AG04450 (cell line): Measurements from ENCODE around the gene LLGL2. TPM values are rescaled to one million over a fixed set of nuclear protein-coding genes. Genes with fewer than 3 reads are reported as not detected.
"Not testable (repeated sequence)": the region's sequence is repeated elsewhere in the genome, so short reads cannot be mapped to it uniquely, and the experiment has no call there.

Experiments used
- CTCF ChIA-PET: fragments of 300-600, 350-600 bp; formaldehyde crosslinking; extraction: SDS; loops from one replicate; lab custom pipeline; 2022; ENCODE audit warnings: antibody characterized with exemption, inconsistent platforms; lab: Charles Lee
- POLR2A ChIA-PET: fragments of 350-600 bp; formaldehyde crosslinking; extraction: SDS; loops from one replicate; lab custom pipeline; 2021; ENCODE audit warnings: antibody characterized with exemption, inconsistent platforms; lab: Yijun Ruan, JAX
- DNase-seq: peaks from one replicate; pipeline ENCODE4 v3.0.0-alpha.2; 2011; ENCODE audit warnings: low read depth, low spot score
- H3K27ac ChIP-seq: one replicate; pipeline ENCODE4 v1.5.1; 2012; ENCODE audit warnings: low read depth, low read length, control low read depth
- H3K27me3 ChIP-seq: one replicate; pipeline ENCODE4 v1.6.0; 2012; ENCODE audit warnings: low read length; ENCODE audit not compliant: control insufficient read depth, insufficient read depth
- H3K4me3 ChIP-seq: 2 replicates; pipeline ENCODE4 v1.5.1; 2011; ENCODE audit warnings: mild to moderate bottlenecking, low read depth, low read length, control low read depth
- H3K9me3 ChIP-seq: 2 replicates; pipeline ENCODE4 v1.5.1; 2012; ENCODE audit warnings: low read length; ENCODE audit not compliant: control insufficient read depth, insufficient read depth
- CTCF ChIP-seq: IDR thresholded peaks from 2 replicates; pipeline ENCODE4 v1.5.1; 2011; ENCODE audit warnings: low read depth, low read length, control low read depth, inconsistent platforms
- polyA plus RNA-seq: library from polyadenylated mRNA; depleted of rRNA; stranded (reverse); fragments of >200 nt; gene quantifications from 2 replicates; pipeline ENCODE4 v1.2.3, GENCODE V29; 2011

LLGL2 gene
- polyA plus RNA-seq, 1 experiment: 0.24 TPM

GRCh38 chr17:75592348-75593020 is 67.0 kb downstream of the LLGL2 start:
- H3K27ac ChIP-seq: no peak overlapping the region
- peaks cover 4% of the 10 kb centered on the region; the same call in 1 of the 2 replicates for H3K9me3 ChIP-seq
- POLR2A ChIA-PET: no interaction called here
- H3K4me3 ChIP-seq: no peak overlapping the region
- TF ChIP-seq CTCF: no peak
- CTCF ChIA-PET: no interaction called here
- H3K27me3 ChIP-seq: peaks cover 32% of the 10 kb centered on the region
- no peak for DNase-seq

GRCh38 chr17:75593430-75593829 is 67.9 kb downstream of the LLGL2 start:
- H3K4me3 ChIP-seq, DNase-seq, CTCF ChIA-PET, H3K27ac ChIP-seq, POLR2A ChIA-PET, H3K9me3 ChIP-seq: not testable (repeated sequence)
- peaks cover 24% of the 10 kb centered on the region for H3K27me3 ChIP-seq

GRCh38 chr17:75594499-75595283 is 69.2 kb downstream of the LLGL2 start:
- TF ChIP-seq CTCF: no peak
- DNase-seq: no peak
- Histone ChIP-seq H3K9me3 (no peaks in the 10 kb centered on the region; the same call in 1 of the 2 replicates), H3K4me3 (no peak overlapping the region), H3K27me3 (peaks cover 20% of the 10 kb centered on the region), H3K27ac (no peak overlapping the region)
- CTCF ChIA-PET: no interaction called here
- POLR2A ChIA-PET: no interaction called here

- POLR2A ChIA-PET: no interaction called here
- CTCF ChIA-PET: interaction anchor here (1.1 kb wide), 1 partner anchor 38 kb away, joined by 4 read pairs; the partner anchor contains the start of gene SMIM5
- TF ChIP-seq CTCF: no peak
- DNase-seq: no peak
- no peak overlapping the region for H3K27ac ChIP-seq
- peaks cover 17% of the 10 kb centered on the region for H3K27me3 ChIP-seq
- H3K9me3 ChIP-seq: no peaks in the 10 kb centered on the region
- no peak overlapping the region for H3K4me3 ChIP-seq
Measured at GRCh38 chr17:75595284-75595919, 69.9 kb downstream of the LLGL2 start.

- DNase-seq: no peak
- H3K4me3 ChIP-seq: no peak overlapping the region
- CTCF ChIA-PET: interaction anchor here (1.1 kb wide), 1 partner anchor 37 kb away, joined by 4 read pairs; the partner anchor contains the start of gene SMIM5
- H3K27ac ChIP-seq: no peak overlapping the region
- POLR2A ChIA-PET: no interaction called here
- H3K27me3 ChIP-seq: peaks cover 17% of the 10 kb centered on the region
- no peak for TF ChIP-seq CTCF
- H3K9me3 ChIP-seq: no peaks in the 10 kb centered on the region
Measured at GRCh38 chr17:75595920-75596313, 70.4 kb downstream of the LLGL2 start.
